Duodenal mucosa (tissue), 2 donors: Measurements from ENCODE around the gene FREY1.

Experiments
- H3K27ac ChIP-seq: one replicate; pipeline ENCODE4 v1.7.0; 2013; ENCODE audit warnings: low read depth, low read length
- H3K27me3 ChIP-seq, 2 donors: one replicate each; pipeline ENCODE4 v1.7.0; 2013; ENCODE audit warnings: low read length in 2 of 2, control low read depth in 1 of 2; ENCODE audit not compliant: insufficient read depth in 2 of 2, control insufficient read depth in 1 of 2
- H3K36me3 ChIP-seq, 2 donors: one replicate each; pipeline ENCODE4 v1.7.0; 2013; ENCODE audit warnings: low read length in 2 of 2, control low read depth in 1 of 2; ENCODE audit not compliant: insufficient read depth in 2 of 2, control insufficient read depth in 1 of 2
- H3K4me1 ChIP-seq, 2 donors: one replicate each; pipeline ENCODE4 v1.7.0; 2013; ENCODE audit warnings: low read length in 2 of 2, control low read depth in 1 of 2; ENCODE audit not compliant: insufficient read depth in 2 of 2, control insufficient read depth in 1 of 2
- H3K4me3 ChIP-seq, 2 donors: one replicate each; pipeline ENCODE4 v1.7.0; 2013; ENCODE audit warnings: low read length in 2 of 2, low read depth in 1 of 2
- H3K9ac ChIP-seq, 2 donors: one replicate each; pipeline ENCODE4 v1.7.0; 2013; ENCODE audit warnings: low read length in 2 of 2, low read depth in 1 of 2
- H3K9me3 ChIP-seq, 2 donors: one replicate each; pipeline ENCODE4 v1.7.0; 2013; ENCODE audit warnings: low read length in 2 of 2, control low read depth in 1 of 2; ENCODE audit not compliant: control insufficient read depth in 1 of 2

FREY1 gene

DNA sequence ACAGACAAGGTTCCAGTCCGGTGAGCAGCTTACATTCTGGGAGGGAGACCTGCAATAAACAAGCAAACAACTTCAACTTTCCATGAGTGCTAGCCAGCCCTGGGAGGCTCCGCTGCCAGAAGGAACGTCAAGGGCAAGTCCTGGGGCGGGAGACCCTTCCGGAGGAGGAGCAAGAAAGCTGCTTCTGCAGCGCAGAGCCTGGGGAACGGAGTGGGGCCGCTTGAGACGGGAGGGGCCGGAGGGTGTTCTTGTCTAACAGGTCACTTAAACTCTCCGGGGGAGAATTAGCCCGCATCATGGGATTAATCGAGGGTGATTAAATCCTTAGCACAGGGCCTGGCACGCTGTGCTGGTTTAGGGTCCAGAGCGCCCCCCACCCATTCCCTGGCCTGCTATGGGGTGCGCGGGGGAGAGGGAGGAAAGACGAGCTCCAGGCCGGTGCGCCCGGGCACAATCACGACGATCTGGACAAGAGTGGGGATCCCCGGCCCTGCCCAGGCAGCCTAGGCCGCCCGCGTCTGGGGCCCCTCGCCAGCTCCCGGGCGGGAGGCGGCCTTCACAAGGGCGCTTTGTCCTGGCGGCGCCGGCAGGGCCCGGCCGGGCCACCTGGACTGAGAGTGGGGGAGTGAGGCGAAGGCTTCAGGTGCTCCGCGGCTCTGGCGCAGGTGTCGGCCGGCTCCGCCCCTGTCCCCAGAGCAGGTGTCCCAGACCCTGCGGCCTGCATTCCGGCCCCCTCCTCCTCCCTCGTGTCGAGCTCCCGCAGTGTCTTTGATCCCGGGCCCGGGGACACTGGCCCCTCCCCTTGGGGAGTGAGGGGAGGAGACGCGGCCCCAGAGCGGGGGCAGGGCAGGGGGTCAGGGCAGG lies 14.7 kb upstream of the FREY1 start:
- H3K4me3 ChIP-seq, result peak overlapping the region; percentile 29 to 45
- H3K27ac ChIP-seq, result peak overlapping the region; percentile 22

GRCh38 chr11:45920531-45921477 lies 13.7 kb upstream of the FREY1 start:
- no peak overlapping the region for H3K27ac ChIP-seq
- H3K36me3 ChIP-seq, result peaks cover 0 to 6% of the 10 kb centered on the region in 2 donors
- H3K27me3 ChIP-seq, result peaks cover 7 to 10% of the 10 kb centered on the region in 2 donors

More for the DNA sequence above, 14.7 kb upstream of the FREY1 start:
- Histone ChIP-seq H3K4me1 (peaks cover 7 to 17% of the 10 kb centered on the region in 2 donors), H3K9ac (no peak overlapping the region), H3K27me3 (peaks cover 7 to 10% of the 10 kb centered on the region in 2 donors), H3K36me3 (no peaks in the 10 kb centered on the region), H3K9me3 (no peaks in the 10 kb centered on the region)

GRCh38 chr11:45919806-45920530 lies 12.9 kb upstream of the FREY1 start:
- no peak overlapping the region for H3K4me3 ChIP-seq
- no peak overlapping the region for H3K9ac ChIP-seq
- H3K27ac ChIP-seq, result no peak overlapping the region
- peaks cover 15 to 27% of the 10 kb centered on the region in 2 donors for H3K4me1 ChIP-seq
- H3K27me3 ChIP-seq, result peaks cover 7 to 10% of the 10 kb centered on the region in 2 donors
- H3K9me3 ChIP-seq, result no peaks in the 10 kb centered on the region
- peaks cover 6 to 14% of the 10 kb centered on the region in 2 donors for H3K36me3 ChIP-seq

More at GRCh38 chr11:45920531-45921477, 13.7 kb upstream of the FREY1 start:
- Histone ChIP-seq H3K4me1 (peaks cover 15 to 26% of the 10 kb centered on the region in 2 donors), H3K4me3 (no peak overlapping the region), H3K9me3 (no peaks in the 10 kb centered on the region), H3K9ac (no peak overlapping the region)

GRCh38 chr11:45918962-45919675 lies 12.0 kb upstream of the FREY1 start:
- Histone ChIP-seq H3K9ac (peak overlapping the region; percentile 89), H3K36me3 (peaks cover 15 to 23% of the 10 kb centered on the region in 2 donors), H3K9me3 (no peaks in the 10 kb centered on the region), H3K4me3 (peak overlapping the region; percentile 87 to 97), H3K27ac (no peak overlapping the region), H3K4me1 (peaks cover 15 to 27% of the 10 kb centered on the region in 2 donors), H3K27me3 (peaks cover 7 to 10% of the 10 kb centered on the region in 2 donors)

- Histone ChIP-seq H3K27me3 (peaks cover 6 to 9% of the 10 kb centered on the region in 2 donors), H3K4me1 (peaks cover 15 to 27% of the 10 kb centered on the region in 2 donors), H3K4me3 (peak overlapping the region; percentile 87 to 97), H3K36me3 (peaks cover 19 to 30% of the 10 kb centered on the region in 2 donors), H3K9me3 (no peaks in the 10 kb centered on the region), H3K27ac (peak overlapping the region; percentile 59), H3K9ac (peak overlapping the region; percentile 89)
Observed at GRCh38 chr11:45918331-45918941, 11.4 kb upstream of the FREY1 start.

- peaks cover 0 to 3% of the 10 kb centered on the region in 2 donors for H3K27me3 ChIP-seq
- peak within 1 kb of the TSS; percentile 89 for H3K9ac ChIP-seq
- peak within 1 kb of the TSS; percentile 90 for H3K27ac ChIP-seq
- peaks cover 23 to 36% of the 10 kb centered on the region in 2 donors for H3K36me3 ChIP-seq
- peak within 1 kb of the TSS; percentile 87 to 97 for H3K4me3 ChIP-seq
- peaks cover 15 to 22% of the 10 kb centered on the region in 2 donors for H3K4me1 ChIP-seq
- no peaks in the 10 kb centered on the region for H3K9me3 ChIP-seq
Observed at GRCh38 chr11:45917623-45918330, 10.7 kb upstream of the FREY1 start, which contains the start of gene PEX16. Gene PEX16, minus strand, starts transcription at chr11:45917877. Its CDS starts 66 bp downstream, at chr11:45917811.

- Histone ChIP-seq H3K36me3 (peaks cover 23 to 40% of the 10 kb centered on the region in 2 donors), H3K27me3 (no peaks in the 10 kb centered on the region), H3K4me1 (peaks cover 15 to 22% of the 10 kb centered on the region in 2 donors)
Observed at GRCh38 chr11:45917286-45917622, 10.2 kb upstream of the FREY1 start.

DNA sequence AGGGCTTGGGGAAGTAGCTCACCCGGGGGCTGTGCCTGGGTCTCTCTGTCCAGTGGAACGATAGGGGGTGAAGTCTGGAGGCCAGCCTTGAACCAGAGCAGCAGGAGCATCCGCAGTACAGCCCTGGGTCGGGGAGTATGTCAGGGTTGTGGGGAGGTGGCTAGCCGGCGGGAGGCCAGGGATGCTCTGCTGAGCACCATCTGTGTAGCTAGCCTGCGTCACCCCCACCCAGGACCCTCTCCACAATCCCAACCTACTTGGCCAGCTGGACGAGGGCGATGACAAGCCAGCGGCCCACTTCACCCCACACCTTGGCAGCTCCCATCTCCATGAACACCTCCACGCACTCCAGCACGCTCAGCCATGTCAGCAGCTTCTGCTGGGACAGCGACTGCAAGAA lies 8.4 kb upstream of the FREY1 start:
- H3K4me3 ChIP-seq, result no peak overlapping the region
- H3K4me1 ChIP-seq, result peaks cover 15 to 16% of the 10 kb centered on the region in 2 donors
- H3K9me3 ChIP-seq, result no peaks in the 10 kb centered on the region
- H3K27ac ChIP-seq, result no peak overlapping the region
- peaks cover 27 to 54% of the 10 kb centered on the region in 2 donors for H3K36me3 ChIP-seq
- no peaks in the 10 kb centered on the region for H3K27me3 ChIP-seq
- no peak overlapping the region for H3K9ac ChIP-seq

More at GRCh38 chr11:45917286-45917622, 10.2 kb upstream of the FREY1 start:
- no peaks in the 10 kb centered on the region for H3K9me3 ChIP-seq
- H3K27ac ChIP-seq, result peak overlapping the region; percentile 90
- peak overlapping the region; percentile 87 to 97 for H3K4me3 ChIP-seq
- H3K9ac ChIP-seq, result peak overlapping the region; percentile 87 to 89
